Testis (tissue), 3 donors: ENCODE results near the gene ESPN. TPM values are rescaled to one million over a fixed set of nuclear protein-coding genes. Genes with fewer than 3 reads are reported as not detected.

Source experiments
- DNase-seq: peaks from one replicate; pipeline ENCODE4 v3.0.0-alpha.2; 2019
- H3K27ac ChIP-seq, 2 donors: fragments of 200-600 bp; sonication (generic); one replicate each; pipeline ENCODE4 v1.5.1; 2019
- H3K27me3 ChIP-seq: fragments of 200-600 bp; sonication (generic); one replicate; pipeline ENCODE4 v1.5.1; 2019
- H3K36me3 ChIP-seq: fragments of 200-600 bp; sonication (generic); one replicate; pipeline ENCODE4 v1.5.1; 2017; ENCODE audit warnings: low read depth; ENCODE audit errors: missing control alignments
- H3K4me1 ChIP-seq: fragments of 200-600 bp; sonication (generic); one replicate; pipeline ENCODE4 v1.5.1; 2019
- H3K4me3 ChIP-seq, 2 donors: fragments of 200-600 bp; sonication (generic); one replicate each; pipeline ENCODE4 v1.5.1; 2017 to 2019
- H3K9me3 ChIP-seq: fragments of 200-600 bp; sonication (generic); one replicate; pipeline ENCODE4 v1.5.1; 2017
- POLR2A ChIP-seq: fragments of 450-650 bp; IDR thresholded peaks from one replicate; pipeline ENCODE4 v1.6.1; 2017; ENCODE audit warnings: antibody characterized with exemption, mild to moderate bottlenecking, moderate library complexity
- WGBS, 2 donors: methylation state at CpG; one replicate each; pipeline ENCODE4 v1.1.5; 2018; 5-methylcytosine and 5-hydroxymethylcytosine counted together
- intact Hi-C: fragments of 100-400 bp; cut with DNase I; formaldehyde crosslinking; loops from one replicate; pipeline ENCODE4 v1.15.1; 2023; ENCODE audit warnings: low total_unique reads
- polyA plus RNA-seq: library from polyadenylated mRNA; stranded (reverse); fragments of 350-450 nt; fragmentation: Illumina TruSeq; extraction: RNeasy Lipid Tissue Mini Kit (QIAGEN cat#74804); gene quantifications from one replicate; pipeline ENCODE4 v1.2.3, GENCODE V29; 2014; ENCODE audit warnings: low read depth, low replicate concordance; ENCODE audit not compliant: insufficient read depth
- total RNA-seq, 2 donors: library from RNA; depleted of rRNA; stranded (reverse); fragments of >200 nt; gene quantifications; one replicate each; pipeline ENCODE4 v1.2.3, GENCODE V29; 2016
- TF ChIP-seq, protein P1 (sequence below), 3 experiments: fragments of 450-650 bp in 2 of 3; fragments of 200-600 bp in 1 of 3; sonication (generic) in 1 of 3; IDR thresholded peaks; one replicate each; pipeline ENCODE4 v1.5.1; 2016 to 2019; ENCODE audit warnings: antibody characterized with exemption in 3 of 3, mild to moderate bottlenecking in 2 of 3, moderate library complexity in 1 of 3

ESPN gene
- total and polyA plus RNA-seq, 3 donors from 2014 or later, result 270 to 404 (median 396) TPM

GRCh38 chr1:6504887-6505286, 80.3 kb downstream of the ESPN start:
- intact Hi-C loops, result no loop called here
- DNase-seq, result no peak

DNA sequence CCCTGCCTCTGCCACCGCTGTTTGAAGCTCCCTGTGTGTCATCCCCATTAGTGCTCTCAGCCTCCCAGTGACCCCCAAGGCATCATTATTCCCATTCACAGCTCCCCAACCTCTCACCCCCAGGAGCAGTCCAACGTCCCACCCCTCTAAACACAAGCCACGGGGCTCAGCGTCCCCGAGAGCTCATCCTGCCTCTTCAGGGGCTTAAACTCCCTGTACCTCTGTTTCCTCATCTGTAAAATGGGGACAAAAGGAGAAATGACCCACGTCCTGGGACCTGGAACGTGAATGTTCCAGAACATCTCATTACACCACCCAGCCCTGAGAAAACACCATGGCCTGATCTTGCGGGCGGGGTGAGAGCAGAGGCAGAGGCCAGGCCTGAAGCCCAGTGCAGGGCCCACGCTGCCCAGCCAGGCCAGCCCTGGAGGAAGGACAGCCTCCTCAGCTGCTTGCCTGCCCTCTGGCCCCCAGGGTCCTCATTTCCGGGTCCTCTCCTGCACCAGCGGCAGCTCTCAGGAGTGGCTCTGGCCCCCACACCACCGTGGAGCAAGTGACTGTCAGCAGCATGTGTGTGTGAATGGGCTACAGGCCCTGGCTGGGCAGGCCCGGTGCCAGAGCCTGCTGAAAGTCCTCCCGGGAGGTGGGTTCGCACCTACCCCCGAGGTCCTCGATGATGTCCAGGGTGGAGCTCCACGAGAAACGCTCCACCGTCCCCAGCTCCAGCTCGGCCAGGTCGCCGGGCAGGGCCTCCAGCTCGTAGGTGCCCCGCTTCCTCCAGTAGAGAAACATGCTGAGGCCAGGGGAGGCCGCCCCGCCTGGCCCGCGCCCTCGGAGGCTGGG, 81.0 kb downstream of the ESPN start:
- WGBS, 2 donors, result 91 to 96% methylated on average over 8 to 24 of the region's 31 CpGs
- H3K4me1 ChIP-seq, result peaks cover 29% of the 10 kb centered on the region
- TF ChIP-seq POLR2A, result no peak
- TF ChIP-seq, protein P1, sequence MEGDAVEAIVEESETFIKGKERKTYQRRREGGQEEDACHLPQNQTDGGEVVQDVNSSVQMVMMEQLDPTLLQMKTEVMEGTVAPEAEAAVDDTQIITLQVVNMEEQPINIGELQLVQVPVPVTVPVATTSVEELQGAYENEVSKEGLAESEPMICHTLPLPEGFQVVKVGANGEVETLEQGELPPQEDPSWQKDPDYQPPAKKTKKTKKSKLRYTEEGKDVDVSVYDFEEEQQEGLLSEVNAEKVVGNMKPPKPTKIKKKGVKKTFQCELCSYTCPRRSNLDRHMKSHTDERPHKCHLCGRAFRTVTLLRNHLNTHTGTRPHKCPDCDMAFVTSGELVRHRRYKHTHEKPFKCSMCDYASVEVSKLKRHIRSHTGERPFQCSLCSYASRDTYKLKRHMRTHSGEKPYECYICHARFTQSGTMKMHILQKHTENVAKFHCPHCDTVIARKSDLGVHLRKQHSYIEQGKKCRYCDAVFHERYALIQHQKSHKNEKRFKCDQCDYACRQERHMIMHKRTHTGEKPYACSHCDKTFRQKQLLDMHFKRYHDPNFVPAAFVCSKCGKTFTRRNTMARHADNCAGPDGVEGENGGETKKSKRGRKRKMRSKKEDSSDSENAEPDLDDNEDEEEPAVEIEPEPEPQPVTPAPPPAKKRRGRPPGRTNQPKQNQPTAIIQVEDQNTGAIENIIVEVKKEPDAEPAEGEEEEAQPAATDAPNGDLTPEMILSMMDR (IDR thresholded peaks at IDR 0.05), result no peak
- no peaks in the 10 kb centered on the region for H3K27me3 ChIP-seq
- H3K27ac ChIP-seq, result no peak overlapping the region
- no peaks in the 10 kb centered on the region for H3K36me3 ChIP-seq
- no peaks in the 10 kb centered on the region for H3K9me3 ChIP-seq
- no peak for DNase-seq
- intact Hi-C loops, result no loop called here
- H3K4me3 ChIP-seq, result no peak overlapping the region

More at GRCh38 chr1:6504887-6505286, 80.3 kb downstream of the ESPN start:
- Histone ChIP-seq H3K27ac (no peak overlapping the region), H3K4me3 (no peak overlapping the region), H3K9me3 (no peaks in the 10 kb centered on the region), H3K27me3 (no peaks in the 10 kb centered on the region), H3K4me1 (peaks cover 31% of the 10 kb centered on the region), H3K36me3 (no peaks in the 10 kb centered on the region)
- TF ChIP-seq, protein P1 (IDR thresholded peaks at IDR 0.05), result no peak
- TF ChIP-seq POLR2A, result no peak
- 87 to 93% methylated on average over 9 to 10 of the region's 15 CpGs for WGBS, 2 donors

GRCh38 chr1:6506210-6507036, 81.8 kb downstream of the ESPN start:
- H3K27ac ChIP-seq, result no peak overlapping the region
- H3K4me3 ChIP-seq, result no peak overlapping the region
- H3K36me3 ChIP-seq, result no peaks in the 10 kb centered on the region
- TF ChIP-seq, protein P1 (IDR thresholded peaks at IDR 0.05), result no peak
- no peak for TF ChIP-seq POLR2A
- peaks cover 22% of the 10 kb centered on the region for H3K4me1 ChIP-seq
- no peaks in the 10 kb centered on the region for H3K9me3 ChIP-seq
- no peak for DNase-seq
- intact Hi-C loops, result no loop called here
- H3K27me3 ChIP-seq, result no peaks in the 10 kb centered on the region
- WGBS, 2 donors, result 87 to 90% methylated on average over 22 to 31 of the region's 31 CpGs

DNA sequence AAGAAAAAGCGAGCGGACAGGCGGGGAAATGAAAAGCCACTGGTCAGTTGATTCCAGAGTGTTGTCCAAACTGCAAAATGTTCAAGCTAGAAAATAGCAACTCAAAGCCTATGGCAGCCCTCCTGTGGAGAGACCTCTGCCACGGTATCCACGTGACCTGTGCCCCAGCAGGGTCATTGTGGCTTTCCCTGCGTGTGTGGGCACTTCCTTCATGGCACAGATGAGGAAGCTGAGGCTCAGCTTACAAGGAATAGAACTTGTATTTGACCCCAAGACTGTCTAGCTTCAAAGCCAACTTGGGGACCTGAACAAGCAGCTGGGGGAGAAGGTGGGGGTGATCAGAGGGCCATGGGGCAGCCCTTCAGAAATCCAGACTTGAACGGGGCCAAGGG, 82.5 kb downstream of the ESPN start:
- Histone ChIP-seq H3K9me3 (no peaks in the 10 kb centered on the region), H3K36me3 (no peaks in the 10 kb centered on the region), H3K27me3 (no peaks in the 10 kb centered on the region), H3K27ac (no peak overlapping the region), H3K4me1 (peaks cover 16% of the 10 kb centered on the region), H3K4me3 (no peak overlapping the region)
- TF ChIP-seq, protein P1 (IDR thresholded peaks at IDR 0.05), result no peak
- no peak for TF ChIP-seq POLR2A
- intact Hi-C loops, result no loop called here
- WGBS, 2 donors, result 84 to 86% methylated on average over 6 to 7 of the region's 7 CpGs
- DNase-seq, result no peak
